ENCODE measurements around the gene GINS1.
A peak's percentile ranks its signal among the peaks of the same experiment; 100 is the strongest.
"Not testable (repeated sequence)": the region's sequence is repeated elsewhere in the genome, so short reads cannot be mapped to it uniquely, and the experiment has no call there.

GINS1 gene

DNA sequence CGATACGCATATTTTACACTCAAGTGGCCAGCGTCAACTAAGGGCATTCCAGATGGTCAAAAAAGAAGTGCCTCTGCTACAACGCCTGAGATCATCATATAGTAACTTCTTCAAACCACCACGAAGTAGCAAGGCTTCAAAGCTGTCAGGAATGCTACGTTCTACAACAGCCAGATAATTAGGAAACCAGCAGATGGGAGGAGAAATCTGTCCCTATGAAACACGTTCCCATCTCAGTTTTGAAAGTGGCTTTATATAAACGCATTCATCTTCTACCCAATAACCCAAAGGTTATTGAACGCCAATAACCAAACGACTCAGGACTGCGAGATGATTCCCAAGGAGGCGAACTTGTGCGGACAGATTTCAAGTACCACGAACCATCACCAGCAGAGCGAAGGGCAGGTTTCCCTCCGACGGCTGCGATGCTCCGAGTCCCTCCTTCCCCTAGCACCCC, 18.0 kb upstream of the GINS1 start:
- H3K9ac ChIP-seq = peak overlapping the region; percentile 93
- peak overlapping the region; percentile 99 for H3K4me3 ChIP-seq
- H3K27me3 ChIP-seq = no peaks in the 10 kb centered on the region
- H3K4me2 ChIP-seq = peak overlapping the region; percentile 90
- peaks cover 12% of the 10 kb centered on the region for H3K36me3 ChIP-seq
- H4K20me1 ChIP-seq = peaks cover 30% of the 10 kb centered on the region
- TF ChIP-seq Cebpa-rat (IDR thresholded peaks at IDR 0.05) = no peak
- no peaks in the 10 kb centered on the region for H3K9me3 ChIP-seq
- H3K4me1 ChIP-seq = peaks cover 23% of the 10 kb centered on the region
- peak overlapping the region; percentile 88; the same call in 1 of the 2 replicates for H3K27ac ChIP-seq

- H3K9me3 ChIP-seq = no peaks in the 10 kb centered on the region
- TF ChIP-seq Cebpa-rat (IDR thresholded peaks at IDR 0.05) = no peak
- H3K27me3 ChIP-seq = no peaks in the 10 kb centered on the region
- H3K4me3 ChIP-seq = peak overlapping the region; percentile 99
- peak overlapping the region; percentile 93 for H3K9ac ChIP-seq
- H3K36me3 ChIP-seq = peaks cover 12% of the 10 kb centered on the region
- peak overlapping the region; percentile 88 for H3K27ac ChIP-seq
- peak overlapping the region; percentile 90 for H3K4me2 ChIP-seq
- H4K20me1 ChIP-seq = peaks cover 30% of the 10 kb centered on the region
- peaks cover 27% of the 10 kb centered on the region for H3K4me1 ChIP-seq
Observed at GRCh38 chr20:25389858-25390537, 17.5 kb upstream of the GINS1 start.

GRCh38 chr20:25390538-25391528, 16.6 kb upstream of the GINS1 start, which contains the start of gene ABHD12:
ABHD12 (minus strand) TSS chr20:25390835; CDS start chr20:25390703, 132 bp downstream.
- no peak for TF ChIP-seq Cebpa-rat (IDR thresholded peaks at IDR 0.05)
- peak within 1 kb of the TSS; percentile 99 for H3K4me3 ChIP-seq
- H3K27me3 ChIP-seq = no peaks in the 10 kb centered on the region
- H3K9ac ChIP-seq = peak within 1 kb of the TSS; percentile 93
- H3K9me3 ChIP-seq = no peaks in the 10 kb centered on the region
- peaks cover 30% of the 10 kb centered on the region for H4K20me1 ChIP-seq
- peak within 1 kb of the TSS; percentile 88 for H3K27ac ChIP-seq
- H3K4me2 ChIP-seq = peak within 1 kb of the TSS; percentile 90
- H3K4me1 ChIP-seq = peaks cover 28% of the 10 kb centered on the region
- peaks cover 12% of the 10 kb centered on the region for H3K36me3 ChIP-seq

DNA sequence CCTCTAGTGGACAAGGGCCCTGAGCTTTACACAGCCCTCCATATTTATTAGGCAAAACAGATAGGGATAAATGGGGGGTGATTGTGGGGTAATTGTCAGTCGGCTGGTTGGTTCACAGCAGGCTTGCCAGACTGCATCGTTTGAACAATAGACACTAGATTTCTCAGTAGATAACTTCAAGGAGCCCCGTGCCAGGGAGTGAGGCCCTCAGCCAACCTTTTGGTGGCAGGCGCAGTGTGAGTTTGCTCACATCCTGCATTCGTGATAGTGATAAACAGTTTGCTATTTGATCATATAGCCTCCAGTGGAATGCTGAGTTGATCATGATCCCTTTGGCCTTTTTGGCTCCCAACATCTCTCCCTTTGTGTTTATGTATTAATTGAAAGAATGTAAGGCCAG, 13.2 kb upstream of the GINS1 start:
- peaks cover 17% of the 10 kb centered on the region for H3K4me1 ChIP-seq
- no peak overlapping the region for H3K27ac ChIP-seq
- H3K36me3 ChIP-seq = no peaks in the 10 kb centered on the region
- no peak overlapping the region for H3K9ac ChIP-seq
- no peaks in the 10 kb centered on the region for H3K27me3 ChIP-seq
- H4K20me1 ChIP-seq = peaks cover 11% of the 10 kb centered on the region
- no peaks in the 10 kb centered on the region for H3K9me3 ChIP-seq
- no peak overlapping the region for H3K4me3 ChIP-seq
- H3K4me2 ChIP-seq = no peak overlapping the region
- no peak for TF ChIP-seq Cebpa-rat (IDR thresholded peaks at IDR 0.05)

DNA sequence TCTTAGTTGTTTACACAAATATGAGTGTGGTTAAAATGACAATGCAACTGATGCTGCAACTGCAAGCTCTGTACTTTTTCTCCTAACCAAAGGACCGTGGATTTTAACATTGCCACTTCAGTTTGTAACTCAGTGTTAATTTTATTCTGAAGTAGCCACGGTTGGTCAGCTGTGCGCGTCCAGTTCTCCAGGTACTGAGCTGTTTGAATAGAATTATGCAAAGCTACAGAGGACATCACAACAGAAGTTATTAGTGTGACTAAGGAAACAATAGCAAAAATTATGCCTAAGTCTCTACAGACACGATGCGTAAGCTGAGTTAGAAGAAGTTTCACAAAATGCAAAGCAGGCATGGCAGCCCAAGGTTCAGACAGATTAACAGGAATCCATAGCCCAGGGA, 12.5 kb upstream of the GINS1 start:
- no peaks in the 10 kb centered on the region for H3K9me3 ChIP-seq
- H3K4me2 ChIP-seq = no peak overlapping the region

DNA sequence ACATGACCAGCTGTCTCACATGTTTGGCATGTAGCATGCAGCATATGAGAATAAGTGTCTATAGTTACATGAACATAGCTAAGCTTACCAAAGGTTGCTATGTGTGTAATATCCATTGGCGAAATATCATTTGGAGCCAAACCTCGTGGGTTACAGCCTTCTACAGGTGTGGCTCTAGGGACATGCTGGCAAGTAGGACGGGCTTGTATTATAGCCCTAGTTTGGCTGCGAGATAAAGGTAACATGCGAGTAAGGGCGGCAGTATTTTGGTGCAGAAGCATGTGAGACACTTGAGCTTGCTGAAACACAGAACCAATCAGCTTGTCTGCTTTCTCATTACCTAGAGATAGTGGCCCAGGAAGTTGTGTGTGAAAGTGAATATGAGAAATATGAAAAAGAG, 10.4 kb upstream of the GINS1 start:
- Histone ChIP-seq H3K9ac (no peak overlapping the region), H3K27ac (no peak overlapping the region), H3K9me3 (peaks cover 13% of the 10 kb centered on the region), H3K36me3 (no peaks in the 10 kb centered on the region), H3K27me3 (no peaks in the 10 kb centered on the region), H3K4me3 (no peak overlapping the region), H4K20me1 (no peaks in the 10 kb centered on the region), H3K4me1 (0 out of 2 replicates have a peak, but pooled peaks cover 5% of the 10 kb centered on the region), H3K4me2 (no peak overlapping the region)
- TF ChIP-seq Cebpa-rat (IDR thresholded peaks at IDR 0.05) = no peak

More for the DNA sequence above, 12.5 kb upstream of the GINS1 start:
- peaks cover 4% of the 10 kb centered on the region; the same call in 1 of the 2 replicates for H4K20me1 ChIP-seq
- H3K9ac ChIP-seq = no peak overlapping the region
- no peak overlapping the region for H3K4me3 ChIP-seq
- no peaks in the 10 kb centered on the region for H3K36me3 ChIP-seq
- no peaks in the 10 kb centered on the region for H3K27me3 ChIP-seq
- peaks cover 14% of the 10 kb centered on the region; the same call in 1 of the 2 replicates for H3K4me1 ChIP-seq
- no peak for TF ChIP-seq Cebpa-rat (IDR thresholded peaks at IDR 0.05)
- H3K27ac ChIP-seq = no peak overlapping the region

GRCh38 chr20:25397821-25398220, 9.7 kb upstream of the GINS1 start:
- TF ChIP-seq Cebpa-rat (IDR thresholded peaks at IDR 0.05) = no peak
- Histone ChIP-seq H3K36me3 (no peaks in the 10 kb centered on the region), H3K4me2 (no peak overlapping the region), H3K27me3 (no peaks in the 10 kb centered on the region), H3K9me3 (peaks cover 21% of the 10 kb centered on the region), H4K20me1 (no peaks in the 10 kb centered on the region), H3K4me1 (0 out of 2 replicates have a peak, but pooled peaks cover 5% of the 10 kb centered on the region), H3K9ac (no peak overlapping the region), H3K27ac (no peak overlapping the region), H3K4me3 (no peak overlapping the region)

GRCh38 chr20:25398376-25399036, 9.0 kb upstream of the GINS1 start:
- Histone ChIP-seq H4K20me1 (no peaks in the 10 kb centered on the region), H3K9me3 (peaks cover 28% of the 10 kb centered on the region), H3K4me1 (0 out of 2 replicates have a peak, but pooled peaks cover 5% of the 10 kb centered on the region), H3K27ac (no peak overlapping the region), H3K4me3 (no peak overlapping the region), H3K27me3 (no peaks in the 10 kb centered on the region), H3K4me2 (no peak overlapping the region), H3K9ac (no peak overlapping the region), H3K36me3 (no peaks in the 10 kb centered on the region)
- TF ChIP-seq Cebpa-rat (IDR thresholded peaks at IDR 0.05) = no peak

DNA sequence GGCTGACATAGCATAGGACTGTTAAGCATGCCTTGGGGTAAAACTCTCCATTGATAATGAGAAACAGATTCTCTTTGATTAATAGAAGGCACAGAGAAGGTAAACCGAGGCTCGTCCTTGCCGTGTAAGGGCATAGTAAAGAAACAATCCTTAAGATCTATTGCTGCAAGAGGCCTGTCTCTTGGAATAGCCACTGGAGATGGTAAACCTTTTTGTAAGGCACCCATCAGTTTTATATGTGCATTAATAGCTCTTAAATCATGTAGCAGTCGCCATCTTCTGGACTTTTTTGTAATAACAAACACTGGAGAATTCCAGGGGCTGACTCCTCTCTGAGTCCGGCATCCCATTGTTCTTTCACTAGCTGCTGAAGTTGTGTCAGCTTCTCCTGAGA, 8.4 kb upstream of the GINS1 start:
- no peak overlapping the region for H3K4me2 ChIP-seq
- no peak overlapping the region for H3K27ac ChIP-seq

GRCh38 chr20:25400291-25400732, 7.2 kb upstream of the GINS1 start:
- H3K4me1 ChIP-seq, H3K4me2 ChIP-seq, H4K20me1 ChIP-seq, H3K27me3 ChIP-seq, H3K36me3 ChIP-seq, H3K9ac ChIP-seq, H3K4me3 ChIP-seq, H3K27ac ChIP-seq: not testable (repeated sequence)
- H3K9me3 ChIP-seq = peaks cover 46% of the 10 kb centered on the region

More for the DNA sequence above, 8.4 kb upstream of the GINS1 start:
- no peaks in the 10 kb centered on the region for H3K36me3 ChIP-seq
- H4K20me1 ChIP-seq = no peaks in the 10 kb centered on the region
- no peak overlapping the region for H3K4me3 ChIP-seq
- H3K9ac ChIP-seq = no peak overlapping the region
- no peaks in the 10 kb centered on the region for H3K27me3 ChIP-seq
- no peak for TF ChIP-seq Cebpa-rat (IDR thresholded peaks at IDR 0.05)
- H3K4me1 ChIP-seq = 0 out of 2 replicates have a peak, but pooled peaks cover 5% of the 10 kb centered on the region
- peaks cover 33% of the 10 kb centered on the region for H3K9me3 ChIP-seq

All from BLaER1 (cell line).